Gastroesophageal sphincter (tissue), 3 donors: ENCODE measurements around the gene SLC44A1.

Experiments used
- EP300 ChIP-seq: sonication (generic); formaldehyde crosslinking; IDR thresholded peaks from one replicate; pipeline ENCODE4 v1.6.1; 2017; ENCODE audit warnings: antibody characterized with exemption, mild to moderate bottlenecking
- POLR2A ChIP-seq, 2 donors: fragments of 450-650 bp; IDR thresholded peaks; one replicate each; pipeline ENCODE4 v1.6.1; 2017; ENCODE audit warnings: antibody characterized with exemption in 2 of 2, mild to moderate bottlenecking in 2 of 2, moderate library complexity in 1 of 2
- POLR2AphosphoS5 ChIP-seq: sonication (generic); formaldehyde crosslinking; IDR thresholded peaks from one replicate; pipeline ENCODE4 v1.6.1; 2017; ENCODE audit warnings: antibody characterized with exemption
- TF ChIP-seq, protein P1 (sequence below), 4 experiments: fragments of 200-600 bp in 2 of 4; fragments of 450-650 bp in 2 of 4; sonication (generic) in 1 of 4; IDR thresholded peaks; one replicate each; pipeline ENCODE4 v1.5.1; 2017 to 2019; ENCODE audit warnings: antibody characterized with exemption in 4 of 4, mild to moderate bottlenecking in 2 of 4, moderate library complexity in 2 of 4

DNA sequence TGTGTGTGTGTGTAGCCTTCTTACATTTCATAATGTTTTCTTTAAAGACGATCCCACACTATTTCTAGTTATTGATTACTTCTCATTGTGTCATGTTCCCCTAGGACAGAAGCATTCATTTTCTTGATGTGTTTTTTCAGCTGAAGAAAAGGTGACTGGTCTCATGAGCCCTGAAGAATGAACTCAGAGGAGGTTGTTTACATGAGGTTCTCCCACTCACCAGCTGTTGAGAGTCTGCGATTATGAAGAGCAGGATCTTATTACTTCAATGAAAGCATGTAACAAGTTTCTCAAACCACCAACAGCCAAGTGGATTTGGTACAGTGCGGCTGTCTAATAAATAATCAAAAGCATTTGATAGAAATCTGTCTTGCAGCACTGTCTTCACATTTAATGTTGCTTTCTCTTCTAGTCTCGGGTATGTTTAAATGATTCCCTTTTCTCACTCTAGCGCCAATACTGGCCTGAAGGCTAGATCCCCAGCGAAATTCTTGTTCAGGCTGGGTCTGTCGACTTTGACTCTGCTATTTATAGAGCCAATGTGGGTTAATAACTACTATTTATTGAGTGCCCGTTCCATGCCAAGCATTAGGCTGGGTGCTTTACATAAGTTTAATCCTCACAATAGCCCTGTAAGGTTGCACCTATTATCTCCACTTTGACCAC is 193.8 kb downstream of the SLC44A1 start:
- TF ChIP-seq EP300 (no peak), POLR2AphosphoS5 (no peak), POLR2A (IDR thresholded peaks at IDR 0.05) (no peak)
- TF ChIP-seq, protein P1, sequence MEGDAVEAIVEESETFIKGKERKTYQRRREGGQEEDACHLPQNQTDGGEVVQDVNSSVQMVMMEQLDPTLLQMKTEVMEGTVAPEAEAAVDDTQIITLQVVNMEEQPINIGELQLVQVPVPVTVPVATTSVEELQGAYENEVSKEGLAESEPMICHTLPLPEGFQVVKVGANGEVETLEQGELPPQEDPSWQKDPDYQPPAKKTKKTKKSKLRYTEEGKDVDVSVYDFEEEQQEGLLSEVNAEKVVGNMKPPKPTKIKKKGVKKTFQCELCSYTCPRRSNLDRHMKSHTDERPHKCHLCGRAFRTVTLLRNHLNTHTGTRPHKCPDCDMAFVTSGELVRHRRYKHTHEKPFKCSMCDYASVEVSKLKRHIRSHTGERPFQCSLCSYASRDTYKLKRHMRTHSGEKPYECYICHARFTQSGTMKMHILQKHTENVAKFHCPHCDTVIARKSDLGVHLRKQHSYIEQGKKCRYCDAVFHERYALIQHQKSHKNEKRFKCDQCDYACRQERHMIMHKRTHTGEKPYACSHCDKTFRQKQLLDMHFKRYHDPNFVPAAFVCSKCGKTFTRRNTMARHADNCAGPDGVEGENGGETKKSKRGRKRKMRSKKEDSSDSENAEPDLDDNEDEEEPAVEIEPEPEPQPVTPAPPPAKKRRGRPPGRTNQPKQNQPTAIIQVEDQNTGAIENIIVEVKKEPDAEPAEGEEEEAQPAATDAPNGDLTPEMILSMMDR (IDR thresholded peaks at IDR 0.05), result no peak
